ENCODE results near the gene RIN3.

The RIN3 gene

GRCh38 chr14:92663049-92663448 is 149.5 kb downstream of the RIN3 start:
- no peaks in the 10 kb centered on the region for H4K20me1 ChIP-seq (ENCODE audit: insufficient read depth, low read length)
- H3K9me2 ChIP-seq (replicated peaks; ENCODE audit: insufficient read depth, low read length) = no peaks in the 10 kb centered on the region
- no peaks in the 10 kb centered on the region for H3K4me1 ChIP-seq (ENCODE audit: low read length)
- H3K9me3 ChIP-seq (replicated peaks; ENCODE audit: insufficient read depth, low read length) = no peaks in the 10 kb centered on the region
- H3F3A ChIP-seq (ENCODE audit: insufficient read depth, low read length) = no peaks in the 10 kb centered on the region
- no peak for DNase-seq
- TF ChIP-seq EZH2phosphoT487 (IDR thresholded peaks at IDR 0.05; ENCODE audit: low read length) (no peak), EZH2 (optimal IDR thresholded peaks at IDR 0.05; ENCODE audit: low read depth, low read length) (no peak)
- TF ChIP-seq, protein P1, sequence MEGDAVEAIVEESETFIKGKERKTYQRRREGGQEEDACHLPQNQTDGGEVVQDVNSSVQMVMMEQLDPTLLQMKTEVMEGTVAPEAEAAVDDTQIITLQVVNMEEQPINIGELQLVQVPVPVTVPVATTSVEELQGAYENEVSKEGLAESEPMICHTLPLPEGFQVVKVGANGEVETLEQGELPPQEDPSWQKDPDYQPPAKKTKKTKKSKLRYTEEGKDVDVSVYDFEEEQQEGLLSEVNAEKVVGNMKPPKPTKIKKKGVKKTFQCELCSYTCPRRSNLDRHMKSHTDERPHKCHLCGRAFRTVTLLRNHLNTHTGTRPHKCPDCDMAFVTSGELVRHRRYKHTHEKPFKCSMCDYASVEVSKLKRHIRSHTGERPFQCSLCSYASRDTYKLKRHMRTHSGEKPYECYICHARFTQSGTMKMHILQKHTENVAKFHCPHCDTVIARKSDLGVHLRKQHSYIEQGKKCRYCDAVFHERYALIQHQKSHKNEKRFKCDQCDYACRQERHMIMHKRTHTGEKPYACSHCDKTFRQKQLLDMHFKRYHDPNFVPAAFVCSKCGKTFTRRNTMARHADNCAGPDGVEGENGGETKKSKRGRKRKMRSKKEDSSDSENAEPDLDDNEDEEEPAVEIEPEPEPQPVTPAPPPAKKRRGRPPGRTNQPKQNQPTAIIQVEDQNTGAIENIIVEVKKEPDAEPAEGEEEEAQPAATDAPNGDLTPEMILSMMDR (IDR thresholded peaks at IDR 0.05; ENCODE audit: low read length) = no peak
- no peaks in the 10 kb centered on the region for H3K36me3 ChIP-seq (replicated peaks; ENCODE audit: insufficient read depth, low read length)
- no peak overlapping the region for H3K4me3 ChIP-seq (ENCODE audit: low read length)
- no peak overlapping the region for H2AFZ ChIP-seq (ENCODE audit: low read length)
- H3K9ac ChIP-seq (ENCODE audit: low read length) = no peak overlapping the region
- H3K79me2 ChIP-seq (ENCODE audit: low read length) = no peaks in the 10 kb centered on the region
- H3K27me3 ChIP-seq (replicated peaks; ENCODE audit: insufficient read depth, low read length) = no peaks in the 10 kb centered on the region
- no peak overlapping the region for H3K27ac ChIP-seq (ENCODE audit: low read length)
- H3K4me2 ChIP-seq (ENCODE audit: low read depth, low read length) = no peak overlapping the region

- H3K27me3 ChIP-seq (replicated peaks; ENCODE audit: insufficient read depth, low read length) = no peaks in the 10 kb centered on the region
- H3K9me2 ChIP-seq (replicated peaks; ENCODE audit: insufficient read depth, low read length) = no peaks in the 10 kb centered on the region
- H3K4me3 ChIP-seq (ENCODE audit: low read length) = no peak overlapping the region
- no peaks in the 10 kb centered on the region for H3K9me3 ChIP-seq (replicated peaks; ENCODE audit: insufficient read depth, low read length)
- no peaks in the 10 kb centered on the region for H3K79me2 ChIP-seq (ENCODE audit: low read length)
- H3K9ac ChIP-seq (ENCODE audit: low read length) = no peak overlapping the region
- no peaks in the 10 kb centered on the region for H4K20me1 ChIP-seq (ENCODE audit: insufficient read depth, low read length)
- no peak overlapping the region for H3K4me2 ChIP-seq (ENCODE audit: low read depth, low read length)
- DNase-seq = no peak
- H3F3A ChIP-seq (ENCODE audit: insufficient read depth, low read length) = no peaks in the 10 kb centered on the region
- H3K4me1 ChIP-seq (ENCODE audit: low read length) = no peaks in the 10 kb centered on the region
- H3K36me3 ChIP-seq (replicated peaks; ENCODE audit: insufficient read depth, low read length) = no peaks in the 10 kb centered on the region
- no peak overlapping the region for H3K27ac ChIP-seq (ENCODE audit: low read length)
- H2AFZ ChIP-seq (ENCODE audit: low read length) = no peak overlapping the region
- TF ChIP-seq EZH2 (optimal IDR thresholded peaks at IDR 0.05; ENCODE audit: low read depth, low read length) = no peak
- TF ChIP-seq, protein P1 (IDR thresholded peaks at IDR 0.05; ENCODE audit: low read length) = no peak
- TF ChIP-seq EZH2phosphoT487 (IDR thresholded peaks at IDR 0.05; ENCODE audit: low read length) = no peak
Measured at GRCh38 chr14:92665661-92666110, 152.1 kb downstream of the RIN3 start.

GRCh38 chr14:92666251-92666650 is 152.7 kb downstream of the RIN3 start:
- Histone ChIP-seq H3K27me3 (replicated peaks; ENCODE audit: insufficient read depth, low read length) (no peaks in the 10 kb centered on the region), H3K9ac (ENCODE audit: low read length) (no peak overlapping the region), H4K20me1 (ENCODE audit: insufficient read depth, low read length) (no peaks in the 10 kb centered on the region), H3K36me3 (replicated peaks; ENCODE audit: insufficient read depth, low read length) (no peaks in the 10 kb centered on the region), H3K9me2 (replicated peaks; ENCODE audit: insufficient read depth, low read length) (no peaks in the 10 kb centered on the region), H3K4me2 (ENCODE audit: low read depth, low read length) (no peak overlapping the region), H3F3A (ENCODE audit: insufficient read depth, low read length) (no peaks in the 10 kb centered on the region), H3K4me3 (ENCODE audit: low read length) (no peak overlapping the region), H2AFZ (ENCODE audit: low read length) (no peak overlapping the region), H3K27ac (ENCODE audit: low read length) (no peak overlapping the region), H3K79me2 (ENCODE audit: low read length) (no peaks in the 10 kb centered on the region), H3K4me1 (ENCODE audit: low read length) (no peaks in the 10 kb centered on the region), H3K9me3 (replicated peaks; ENCODE audit: insufficient read depth, low read length) (no peaks in the 10 kb centered on the region)
- DNase-seq = no peak
- TF ChIP-seq, protein P1 (IDR thresholded peaks at IDR 0.05; ENCODE audit: low read length) = no peak
- no peak for TF ChIP-seq EZH2 (optimal IDR thresholded peaks at IDR 0.05; ENCODE audit: low read depth, low read length)
